CD4-positive, alpha-beta T cell treated with Interleukin-10 for 1 hour (primary cell): ENCODE data around the gene TMEM115.
A peak's percentile ranks its signal among the peaks of the same experiment; 100 is the strongest.

Source experiments
- DNase-seq: peaks from one replicate; pipeline ENCODE4 v3.0.0-alpha.2; 2020

Gene TMEM115, protein sequence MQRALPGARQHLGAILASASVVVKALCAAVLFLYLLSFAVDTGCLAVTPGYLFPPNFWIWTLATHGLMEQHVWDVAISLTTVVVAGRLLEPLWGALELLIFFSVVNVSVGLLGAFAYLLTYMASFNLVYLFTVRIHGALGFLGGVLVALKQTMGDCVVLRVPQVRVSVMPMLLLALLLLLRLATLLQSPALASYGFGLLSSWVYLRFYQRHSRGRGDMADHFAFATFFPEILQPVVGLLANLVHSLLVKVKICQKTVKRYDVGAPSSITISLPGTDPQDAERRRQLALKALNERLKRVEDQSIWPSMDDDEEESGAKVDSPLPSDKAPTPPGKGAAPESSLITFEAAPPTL

DNA sequence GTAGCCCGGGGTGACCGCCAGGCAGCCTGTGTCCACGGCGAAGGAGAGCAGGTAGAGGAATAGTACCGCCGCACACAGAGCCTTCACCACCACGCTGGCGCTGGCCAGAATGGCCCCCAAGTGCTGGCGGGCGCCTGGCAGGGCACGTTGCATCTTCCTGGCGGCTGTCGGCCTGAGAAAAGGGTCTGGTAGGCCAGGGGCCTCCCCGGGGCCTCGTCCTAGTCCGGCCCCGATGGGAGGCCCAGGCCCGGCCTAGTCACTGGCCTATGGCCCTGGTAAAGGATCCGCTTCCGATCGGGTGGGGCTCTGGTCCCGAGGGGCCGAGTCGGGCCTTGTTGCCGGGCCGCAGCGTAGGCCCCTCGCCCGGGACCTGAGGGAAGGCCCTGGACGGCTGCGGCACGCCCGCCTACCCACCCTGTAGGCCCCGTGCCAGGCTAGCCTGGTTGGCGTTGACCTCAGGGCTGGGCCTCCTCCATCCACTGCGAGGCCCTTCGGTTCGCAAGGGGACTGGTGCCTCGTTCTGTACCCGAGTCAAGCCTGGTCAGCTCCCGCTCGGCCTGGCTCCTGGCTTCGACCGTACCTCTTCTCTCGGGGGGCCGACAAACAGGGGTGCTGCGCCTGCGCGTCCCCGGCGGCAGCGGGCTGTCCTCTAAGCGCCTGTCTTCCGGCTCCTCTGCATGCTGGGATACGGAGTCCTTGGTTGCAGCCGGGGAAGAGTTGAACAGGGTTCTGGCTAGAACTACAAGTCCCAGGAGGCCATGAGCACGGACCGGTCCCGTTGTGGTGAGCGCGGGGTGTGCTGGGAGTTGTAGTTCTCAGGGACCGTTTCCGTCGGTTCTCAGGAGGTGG lies at the start of gene TMEM115:
TMEM115 (minus strand) TSS at position 611 of the 849 bp plus-strand sequence; CDS start at position 153, 458 bp downstream.
- DNase-seq: peak; percentile 98

DNA sequence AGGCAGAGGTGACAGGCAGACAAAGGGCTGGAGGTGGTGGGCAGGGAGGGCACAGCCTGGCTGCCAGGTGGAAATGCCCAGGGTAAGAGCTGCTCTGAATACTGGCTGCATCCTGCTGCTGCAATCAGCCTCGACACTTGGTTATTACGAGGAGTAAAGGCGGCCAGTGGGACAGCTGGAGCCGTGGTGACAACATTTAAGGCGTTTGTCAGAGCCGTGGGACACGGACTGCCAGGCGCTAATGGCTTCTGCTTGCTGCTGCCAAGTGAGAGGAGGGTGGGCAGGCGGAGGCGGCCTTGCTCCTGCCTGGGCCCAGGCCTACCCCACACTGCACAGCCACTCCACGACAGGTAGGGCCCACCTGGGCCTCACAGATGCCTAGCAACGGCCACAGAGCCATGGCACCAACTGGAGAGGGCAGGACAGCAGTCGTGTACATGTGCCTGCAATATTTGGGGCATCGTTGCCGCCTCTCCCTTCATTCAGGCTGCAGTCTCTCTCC lies 49.2 kb upstream of the TMEM115 start:
- DNase-seq: no peak

DNA sequence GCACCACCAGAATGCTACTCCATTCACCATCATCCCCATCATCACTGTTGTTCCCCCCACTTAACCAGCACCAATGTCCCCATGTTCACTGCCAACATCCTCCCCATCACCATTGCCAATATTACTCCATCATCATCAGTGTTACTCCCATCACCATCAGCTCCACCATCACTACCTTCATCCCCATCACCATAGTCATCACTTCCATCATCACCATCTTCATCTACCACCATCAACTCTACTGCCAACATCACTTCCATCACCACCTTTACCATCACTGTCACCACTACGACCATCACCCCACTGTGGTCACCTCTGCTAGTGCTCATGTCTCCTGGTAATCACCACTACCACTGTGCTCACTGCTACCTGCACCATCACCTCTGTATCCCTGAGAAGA lies 47.2 kb upstream of the TMEM115 start:
- no peak for DNase-seq

GRCh38 chr3:50405249-50405648 lies 45.9 kb upstream of the TMEM115 start:
- DNase-seq: no peak

- no peak for DNase-seq
Observed at GRCh38 chr3:50401978-50402595, 42.8 kb upstream of the TMEM115 start.

GRCh38 chr3:50396502-50396901 lies 37.2 kb upstream of the TMEM115 start:
- DNase-seq: no peak

GRCh38 chr3:50395070-50395860 lies 35.9 kb upstream of the TMEM115 start:
- DNase-seq: peak; percentile 16

- DNase-seq: no peak
Observed at GRCh38 chr3:50393061-50393460, 33.7 kb upstream of the TMEM115 start.

- no peak for DNase-seq
Observed at GRCh38 chr3:50392101-50392715, 32.9 kb upstream of the TMEM115 start.

DNA sequence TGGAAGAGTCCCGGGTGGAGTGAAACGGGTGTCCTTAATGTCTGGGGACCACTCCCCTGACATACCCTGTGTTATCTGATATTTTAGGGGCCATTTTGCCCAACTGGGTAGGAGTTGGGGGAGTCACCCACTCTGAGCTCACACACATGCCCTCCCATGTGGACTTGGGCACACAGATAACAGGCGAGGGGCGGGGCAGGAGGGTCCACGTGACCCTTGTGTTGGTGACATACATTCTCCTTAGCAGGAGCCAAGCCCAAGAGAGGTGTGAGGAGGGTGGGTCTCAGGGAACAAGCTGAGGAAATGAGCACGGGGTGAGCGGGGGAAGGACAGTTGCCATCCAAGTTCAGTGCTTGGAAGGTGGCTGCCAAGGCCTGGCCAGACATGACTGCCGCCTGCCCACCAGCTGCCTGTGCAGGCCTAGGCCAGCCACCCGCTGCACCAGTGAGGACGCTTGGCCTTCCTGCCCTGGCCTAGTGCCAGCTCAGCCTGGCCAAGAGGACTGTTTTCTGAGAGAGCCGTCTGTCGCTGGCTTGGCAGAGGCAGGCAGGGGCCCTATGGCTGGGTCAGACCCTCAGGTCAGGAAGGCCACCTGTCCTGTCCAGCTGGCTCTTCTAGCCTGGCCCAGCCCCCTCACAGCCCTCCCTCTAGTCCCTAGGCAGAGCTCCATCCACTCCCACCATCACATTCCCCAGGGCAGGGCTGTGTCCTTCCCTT lies 31.3 kb upstream of the TMEM115 start:
- no peak for DNase-seq

DNA sequence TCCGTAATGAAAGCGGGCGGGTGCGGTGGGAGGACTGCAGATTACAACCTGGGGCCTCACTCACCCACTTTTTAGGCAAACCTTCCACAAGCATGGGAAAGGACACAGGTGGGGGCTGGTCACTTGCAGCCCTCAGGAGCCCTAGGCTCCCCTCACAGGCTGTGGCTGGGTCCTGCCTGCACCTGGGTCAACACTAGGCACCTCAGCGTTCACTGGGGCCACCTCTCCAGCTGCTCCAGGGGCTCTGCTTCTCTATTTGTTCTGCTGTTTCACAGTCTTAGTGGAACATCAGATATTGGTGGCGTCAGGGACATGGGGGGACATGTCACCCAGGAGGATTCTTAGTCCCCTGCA lies 30.1 kb upstream of the TMEM115 start:
- DNase-seq: no peak

DNA sequence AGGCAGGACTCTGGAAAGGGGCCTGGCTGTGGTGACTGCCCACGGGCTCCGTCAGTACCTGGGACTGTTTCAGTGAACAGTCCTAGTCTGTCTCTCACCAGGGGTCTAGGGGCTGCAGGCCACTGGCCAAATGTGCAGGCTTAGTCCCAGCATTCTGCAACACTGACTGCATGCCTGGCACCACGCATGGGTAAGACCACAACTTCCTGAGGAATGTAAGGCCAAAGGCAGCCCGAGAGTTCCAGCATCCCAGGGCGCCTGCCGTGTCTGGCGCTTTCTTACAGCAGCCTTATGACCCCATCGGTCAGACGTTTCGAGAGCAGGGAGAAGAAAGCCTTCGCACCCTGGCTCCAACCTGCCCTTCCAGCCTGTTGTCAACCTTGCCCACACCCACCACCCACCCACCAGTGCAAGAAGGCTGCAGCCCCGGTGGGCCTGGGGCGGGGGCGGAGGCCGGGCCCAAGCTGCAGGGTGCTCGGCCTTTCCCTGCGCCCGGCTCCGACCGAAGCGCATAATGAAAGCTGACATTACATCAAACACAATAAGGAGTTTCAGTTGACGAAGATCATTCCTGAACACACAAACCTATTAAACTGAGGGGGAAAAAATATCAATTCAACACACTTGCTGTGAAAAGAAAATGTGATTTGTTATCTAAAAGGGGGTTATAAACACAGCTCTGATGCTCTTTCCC lies 29.5 kb upstream of the TMEM115 start:
- DNase-seq: no peak

DNA sequence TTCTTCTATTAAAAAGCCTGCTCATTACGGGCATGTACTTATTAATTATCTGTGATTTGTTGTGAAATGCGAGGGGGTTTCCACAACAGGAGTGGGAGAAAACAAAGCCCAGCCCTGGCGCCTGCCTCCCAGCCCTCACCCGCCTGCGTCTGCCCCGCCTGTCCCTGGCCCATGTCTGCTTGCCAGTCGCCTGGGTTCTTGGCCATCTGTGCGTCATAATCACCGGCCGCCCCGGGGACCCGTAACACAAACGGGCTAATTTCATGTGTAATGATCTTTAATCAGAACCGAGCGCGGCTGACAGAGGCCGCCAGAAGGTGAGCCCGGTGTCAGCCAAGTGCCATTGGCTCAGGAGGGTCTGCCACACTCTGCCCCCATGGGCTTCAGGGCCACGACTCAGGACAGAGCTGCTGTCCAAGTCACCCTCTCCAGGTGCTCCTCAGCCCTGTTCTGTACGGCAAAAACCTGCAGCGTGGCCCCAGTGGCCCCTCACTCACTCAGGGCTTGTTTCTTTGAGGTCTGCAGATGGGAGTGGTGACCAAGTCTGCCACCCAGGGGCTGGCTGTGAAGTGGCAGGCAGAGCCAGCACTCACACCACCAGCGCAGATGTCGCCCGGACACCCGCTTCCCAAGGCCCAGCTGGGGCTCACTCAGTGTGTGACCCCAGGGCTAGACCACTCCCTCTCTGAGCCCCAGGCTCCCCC lies 28.8 kb upstream of the TMEM115 start:
- no peak for DNase-seq

GRCh38 chr3:50385754-50386153 lies 26.4 kb upstream of the TMEM115 start:
- no peak for DNase-seq

DNA sequence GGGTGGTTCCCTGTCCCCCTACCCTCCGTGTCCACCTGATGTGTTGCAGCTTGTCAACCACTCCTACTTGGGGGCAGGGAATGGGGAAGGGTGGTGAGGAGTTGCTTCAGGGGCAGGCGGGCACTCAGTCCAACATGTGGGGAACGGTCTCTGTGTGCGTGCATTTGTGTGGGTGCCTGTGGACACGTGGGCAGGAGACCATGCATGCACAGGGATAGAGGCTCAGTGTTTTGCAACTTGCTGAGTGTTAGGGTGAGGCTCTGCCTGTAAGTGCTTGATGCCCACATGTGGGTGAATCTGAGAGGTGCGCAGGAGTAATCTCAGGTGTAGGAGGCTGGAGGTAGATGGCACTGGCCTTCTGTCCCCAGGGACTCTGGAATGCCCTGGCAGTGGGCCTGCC lies 24.4 kb upstream of the TMEM115 start:
- DNase-seq: no peak

DNA sequence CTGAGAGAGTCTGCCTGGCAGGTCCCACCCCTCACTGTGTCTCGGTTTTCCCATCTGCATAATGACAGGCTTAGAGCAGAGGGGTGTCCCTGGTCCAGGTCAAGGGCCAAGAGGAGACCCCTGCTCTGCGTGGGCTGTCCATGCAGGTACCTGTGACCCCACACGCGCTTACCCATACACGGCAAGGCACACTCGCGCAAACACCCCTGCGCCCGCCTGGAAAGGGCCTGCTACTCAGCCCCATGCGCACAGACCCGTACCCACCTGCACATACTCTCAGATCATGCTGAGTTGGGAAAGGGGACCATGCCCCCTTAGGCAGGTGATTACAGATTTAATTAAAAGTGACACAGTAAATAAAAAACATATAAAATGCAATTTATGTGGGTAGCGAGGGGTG lies 23.4 kb upstream of the TMEM115 start:
- DNase-seq: no peak

GRCh38 chr3:50381383-50381782 lies 22.1 kb upstream of the TMEM115 start:
- no peak for DNase-seq

GRCh38 chr3:50380405-50381085 lies 21.2 kb upstream of the TMEM115 start:
- no peak for DNase-seq

DNA sequence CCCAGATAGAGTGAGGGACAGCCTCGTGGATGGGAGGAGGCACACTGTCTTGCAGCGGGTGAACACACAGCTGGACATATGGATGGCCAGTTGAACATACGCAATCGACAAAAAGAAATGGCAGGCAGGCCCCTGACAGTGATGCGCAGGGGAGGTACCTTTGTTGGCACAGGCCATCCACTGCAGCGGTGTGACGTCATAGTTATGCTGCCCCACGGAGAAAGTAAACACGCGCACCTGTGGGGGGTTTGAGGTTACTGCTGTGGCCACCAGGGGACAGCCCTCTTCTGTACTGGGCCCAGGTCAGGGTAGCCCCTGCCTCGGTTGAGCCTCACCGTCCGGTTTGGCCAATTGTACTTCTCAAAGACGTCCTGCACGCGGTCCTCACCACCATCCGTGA lies 19.4 kb upstream of the TMEM115 start:
- DNase-seq: no peak

DNA sequence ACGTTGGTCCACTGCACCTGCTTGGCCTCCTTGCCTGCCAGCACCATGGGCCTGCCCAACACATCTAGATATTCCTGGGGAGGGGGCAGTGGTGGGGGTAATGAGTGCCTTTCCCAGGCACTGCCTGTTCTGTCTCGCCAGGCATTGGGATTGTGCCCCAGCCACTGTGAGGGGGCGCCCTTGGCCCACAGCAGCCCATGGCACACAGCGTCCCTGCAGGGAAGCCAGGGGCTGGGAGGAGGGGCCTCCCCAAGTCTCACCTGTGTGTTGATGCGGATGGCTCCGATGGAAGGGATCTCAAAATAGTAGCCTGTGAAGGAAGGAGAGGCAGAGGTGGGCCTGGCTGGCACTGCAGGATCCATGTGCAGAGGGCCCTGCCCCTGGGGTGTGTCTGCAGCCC lies 18.7 kb upstream of the TMEM115 start:
- no peak for DNase-seq
